CD4-positive, alpha-beta T cell (primary cell): ENCODE measurements around the gene ZNF831. TPM values are rescaled to one million over a fixed set of nuclear protein-coding genes. Genes with fewer than 3 reads are reported as not detected.

Experiments
- ATAC-seq: fragments of 200-7000 bp; cut with Tn5 transposase; one replicate; pipeline ENCODE4 v1.10.0; 2022; ENCODE audit warnings: mild to moderate bottlenecking; ENCODE audit not compliant: poor library complexity
- CTCF ChIA-PET: fragments of 350-600 bp; sonication (Branson Sonifier 250); formaldehyde crosslinking; loops from one replicate; lab custom pipeline; 2021; ENCODE audit warnings: antibody characterized with exemption, inconsistent platforms; lab: Charles Lee
- POLR2A ChIA-PET: fragments of 350-600 bp; sonication (Branson Sonifier 250); formaldehyde crosslinking; loops from one replicate; lab custom pipeline; 2021; ENCODE audit warnings: antibody characterized with exemption, inconsistent platforms; lab: Charles Lee
- DNase-seq, 14 experiments: peaks; one replicate each; pipeline ENCODE4 v3.0.0-alpha.2; 2013 to 2020; ENCODE audit warnings: mixed read lengths in 2 of 14
- H3K27ac ChIP-seq, 2 donors: one replicate each; pipeline versions ENCODE4 v1.5.1 to v1.7.0; 2013; ENCODE audit warnings: low read length in 2 of 2, low read depth in 1 of 2, mild to moderate bottlenecking in 1 of 2
- H3K27me3 ChIP-seq, 2 experiments: 1 replicate in 1 of 2; 2 replicates in 1 of 2; pipeline versions ENCODE4 v1.6.1 to v1.7.0; 2013; ENCODE audit warnings: low read length in 2 of 2, control low read depth in 1 of 2, mild to moderate bottlenecking in 1 of 2, moderate library complexity in 1 of 2; ENCODE audit not compliant: insufficient read depth in 2 of 2, control insufficient read depth in 1 of 2
- H3K36me3 ChIP-seq: one replicate; pipeline ENCODE4 v1.6.1; 2013; ENCODE audit warnings: low read length, control low read depth; ENCODE audit not compliant: insufficient read depth
- H3K4me1 ChIP-seq: one replicate; pipeline ENCODE4 v1.6.1; 2013; ENCODE audit warnings: low read length, control low read depth; ENCODE audit not compliant: insufficient read depth
- H3K4me3 ChIP-seq: one replicate; pipeline ENCODE4 v1.5.1; 2013; ENCODE audit warnings: mild to moderate bottlenecking, low read length, moderate library complexity
- H3K9me3 ChIP-seq, 2 experiments: 1 replicate in 1 of 2; 2 replicates in 1 of 2; pipeline versions ENCODE4 v1.6.1 to v1.7.0; 2013; ENCODE audit warnings: low read length in 2 of 2, mild to moderate bottlenecking in 2 of 2, control low read depth in 1 of 2, moderate library complexity in 1 of 2; ENCODE audit not compliant: control insufficient read depth in 1 of 2, insufficient read depth in 1 of 2
- H3K27ac Mint-ChIP-seq: one replicate; pipeline ENCODE4 v1.8.0; 2020; ENCODE audit warnings: mixed read lengths
- H3K27me3 Mint-ChIP-seq: one replicate; pipeline ENCODE4 v1.8.0; 2021; ENCODE audit warnings: mixed read lengths
- H3K36me3 Mint-ChIP-seq: one replicate; pipeline ENCODE4 v1.8.0; 2021; ENCODE audit warnings: low read depth, mixed read lengths
- H3K4me1 Mint-ChIP-seq: one replicate; pipeline ENCODE4 v1.8.0; 2021; ENCODE audit warnings: low read depth, mixed read lengths
- H3K4me3 Mint-ChIP-seq: one replicate; pipeline ENCODE4 v1.8.0; 2020; ENCODE audit warnings: mild to moderate bottlenecking, mixed read lengths
- H3K9me3 Mint-ChIP-seq: one replicate; pipeline ENCODE4 v1.8.0; 2020; ENCODE audit warnings: mixed read lengths
- CTCF ChIP-seq: fragments of 200-600 bp; IDR thresholded peaks from one replicate; pipeline ENCODE4 v1.8.0; 2022; ENCODE audit warnings: antibody characterized with exemption, mild to moderate bottlenecking
- intact Hi-C, 2 experiments: fragments of 100-400 bp; cut with DNase I in 1 of 2; cut with micrococcal nuclease in 1 of 2; formaldehyde crosslinking; loops; one replicate each; pipeline versions ENCODE4 v1.15.1 to v1.9.0; 2023 to 2025; cut with DNase I, micrococcal nuclease
- total RNA-seq, 174 experiments: library from RNA in 2 of 174; stranded (reverse) in 2 of 174; gene quantifications; one replicate each; pipeline ENCODE4 v1.2.3 and lab custom pipeline; 2021 to 2026

Gene ZNF831
- total RNA-seq, 2 experiments from 2014 or later, result 24.9 to 25.9 TPM

GRCh38 chr20:59135093-59135492 is 28.5 kb upstream of the ZNF831 start:
- Histone ChIP-seq H3K36me3 (no peaks in the 10 kb centered on the region), H3K27ac (no peak overlapping the region), H3K9me3 (no peaks in the 10 kb centered on the region), H3K4me1 (peaks cover 6% of the 10 kb centered on the region), H3K4me3 (no peak overlapping the region), H3K27me3 (no peaks in the 10 kb centered on the region)
- Mint-ChIP-seq H3K4me3 (no peak overlapping the region), H3K4me1 (peaks cover 35% of the 10 kb centered on the region), H3K36me3 (no peaks in the 10 kb centered on the region), H3K9me3 (no peaks in the 10 kb centered on the region), H3K27me3 (no peaks in the 10 kb centered on the region), H3K27ac (no peak overlapping the region)
- ATAC-seq (no peak), DNase-seq (no peak)
- ChIA-PET POLR2A (interaction anchor here (0.7 to 2.4 kb wide), 2 partner anchors 11 to 72 kb away, joined by 4 to 9 read pairs; no protein-coding TSS in a partner anchor), CTCF (no interaction called here)
- intact Hi-C loops, result no loop called here
- TF ChIP-seq CTCF, result no peak

- H3K9me3 Mint-ChIP-seq, result no peaks in the 10 kb centered on the region
- Histone ChIP-seq H3K9me3 (no peaks in the 10 kb centered on the region), H3K4me3 (no peak overlapping the region), H3K36me3 (no peaks in the 10 kb centered on the region), H3K27ac (no peak overlapping the region), H3K4me1 (peaks cover 9% of the 10 kb centered on the region), H3K27me3 (no peaks in the 10 kb centered on the region)
- ChIA-PET POLR2A (interaction anchor here (0.7 to 2.4 kb wide), 3 partner anchors 11 to 71 kb away, joined by 3 to 9 read pairs (median 4); no protein-coding TSS in a partner anchor), CTCF (no interaction called here)
- ATAC-seq, result no peak
- TF ChIP-seq CTCF, result no peak
- peaks cover 37% of the 10 kb centered on the region for H3K4me1 Mint-ChIP-seq
- no peak overlapping the region for H3K27ac Mint-ChIP-seq
- no peaks in the 10 kb centered on the region for H3K36me3 Mint-ChIP-seq
- DNase-seq, result peak in 1 of 14 experiments; percentile 6
- intact Hi-C loops, result no loop called here
- H3K27me3 Mint-ChIP-seq, result no peaks in the 10 kb centered on the region
- no peak overlapping the region for H3K4me3 Mint-ChIP-seq
These were observed 27.6 kb upstream of the ZNF831 start for GRCh38 chr20:59136027-59136426.

- Mint-ChIP-seq H3K4me3 (no peak overlapping the region), H3K27me3 (no peaks in the 10 kb centered on the region), H3K4me1 (peaks cover 35% of the 10 kb centered on the region), H3K9me3 (no peaks in the 10 kb centered on the region), H3K27ac (no peak overlapping the region), H3K36me3 (no peaks in the 10 kb centered on the region)
- POLR2A ChIA-PET, result interaction anchor here (1.1 to 2.2 kb wide), 4 partner anchors 9 to 39 kb away, joined by 3 to 16 read pairs (median 5); no protein-coding TSS in a partner anchor
- no peak overlapping the region for H3K27ac ChIP-seq
- H3K27me3 ChIP-seq, result no peaks in the 10 kb centered on the region
- H3K9me3 ChIP-seq, result no peaks in the 10 kb centered on the region
- TF ChIP-seq CTCF, result no peak
- DNase-seq (peak in 1 of 14 experiments; percentile 26), ATAC-seq (peak; percentile 59)
- CTCF ChIA-PET, result no interaction called here
- H3K4me3 ChIP-seq, result no peak overlapping the region
- intact Hi-C loops, result no loop called here
- H3K4me1 ChIP-seq, result peaks cover 9% of the 10 kb centered on the region
- no peaks in the 10 kb centered on the region for H3K36me3 ChIP-seq
These were observed 26.1 kb upstream of the ZNF831 start for GRCh38 chr20:59137532-59137931.
